Keratinocyte (primary cell): ENCODE data around the gene SMURF1. TPM values are rescaled to one million over a fixed set of nuclear protein-coding genes. Genes with fewer than 3 reads are reported as not detected.

Experiments used
- DNase-seq: peaks from one replicate; pipeline ENCODE4 v3.0.0-alpha.2; 2011; ENCODE audit warnings: low read depth, missing footprints, low spot score
- FAIRE-seq: peaks from 2 replicates; lab custom pipeline; 2011; peaks lifted over from hg19 to GRCh38; lab: Jason Lieb, UNC
- H2AFZ ChIP-seq: 2 replicates; pipeline ENCODE4 v1.6.0; 2012; ENCODE audit warnings: low read length, control low read depth, inconsistent platforms; ENCODE audit not compliant: control insufficient read depth
- H3K27ac ChIP-seq: 2 replicates; pipeline ENCODE4 v1.5.1; 2011; ENCODE audit warnings: low read length; ENCODE audit not compliant: control insufficient read depth, insufficient read depth
- H3K27me3 ChIP-seq: 3 replicates; pipeline ENCODE4 v1.6.0; 2011; ENCODE audit warnings: low read length; ENCODE audit not compliant: control insufficient read depth, insufficient read depth; ENCODE audit errors: extremely low read depth
- H3K36me3 ChIP-seq, 2 experiments: 2 replicates in 1 of 2; 3 replicates in 1 of 2; pipeline ENCODE4 v1.5.1; 2011; ENCODE audit warnings: low read length in 2 of 2, mild to moderate bottlenecking in 1 of 2; ENCODE audit not compliant: control insufficient read depth in 2 of 2, insufficient read depth in 2 of 2; ENCODE audit errors: extremely low read depth in 1 of 2
- H3K4me1 ChIP-seq: 3 replicates; pipeline ENCODE4 v1.5.1; 2011; ENCODE audit warnings: low read length; ENCODE audit not compliant: control insufficient read depth, insufficient read depth; ENCODE audit errors: extremely low read depth
- H3K4me2 ChIP-seq: 3 replicates; pipeline ENCODE4 v1.6.0; 2011; ENCODE audit warnings: low read depth, low read length; ENCODE audit not compliant: control insufficient read depth, insufficient read depth; ENCODE audit errors: extremely low read depth
- H3K4me3 ChIP-seq, 3 experiments: fragments of 200-600 bp in 1 of 3; sonication (generic) in 1 of 3; 2 replicates in 2 of 3; 3 replicates in 1 of 3; pipeline ENCODE4 v1.5.1; 2011 to 2016; ENCODE audit warnings: low read length in 3 of 3, mild to moderate bottlenecking in 3 of 3, control low read depth in 2 of 3, inconsistent platforms in 1 of 3, low read depth in 1 of 3, mixed read lengths in 1 of 3, mixed run types in 1 of 3, moderate library complexity in 1 of 3; ENCODE audit not compliant: control insufficient read depth in 2 of 3, insufficient read depth in 2 of 3; ENCODE audit errors: extremely low read depth in 1 of 3
- H3K79me2 ChIP-seq: 2 replicates; pipeline ENCODE4 v1.6.0; 2012; ENCODE audit warnings: low read length; ENCODE audit not compliant: control insufficient read depth, insufficient read depth
- H3K9ac ChIP-seq: 3 replicates; pipeline ENCODE4 v1.6.0; 2011; ENCODE audit warnings: low read length; ENCODE audit not compliant: control insufficient read depth, insufficient read depth; ENCODE audit errors: extremely low read depth
- H3K9me1 ChIP-seq: 3 replicates; pipeline ENCODE4 v1.6.0; 2011; ENCODE audit warnings: low read length; ENCODE audit not compliant: control insufficient read depth, insufficient read depth; ENCODE audit errors: extremely low read depth
- H3K9me3 ChIP-seq: 2 replicates; pipeline ENCODE4 v1.5.1; 2012; ENCODE audit warnings: low read depth, low read length; ENCODE audit not compliant: control insufficient read depth
- H4K20me1 ChIP-seq: 3 replicates; pipeline ENCODE4 v1.6.0; 2011; ENCODE audit warnings: low read length; ENCODE audit not compliant: control insufficient read depth, insufficient read depth; ENCODE audit errors: extremely low read depth
- CTCF ChIP-seq, 3 experiments: IDR thresholded peaks in 1 of 3; conservative IDR thresholded peaks in 1 of 3; optimal IDR thresholded peaks in 1 of 3; 2 replicates in 2 of 3; 3 replicates in 1 of 3; pipeline versions ENCODE3 to v1.5.1; 2011; ENCODE audit warnings: low read length in 3 of 3, mild to moderate bottlenecking in 3 of 3, moderate library complexity in 2 of 3, control low read depth in 1 of 3, inconsistent platforms in 1 of 3; ENCODE audit not compliant: insufficient read depth in 2 of 3; ENCODE audit errors: extremely low read depth in 1 of 3
- EZH2 ChIP-seq: IDR thresholded peaks from one replicate; pipeline ENCODE4 v1.6.1; 2012; ENCODE audit warnings: inconsistent platforms, mild to moderate bottlenecking, low read length, moderate library complexity
- dilution Hi-C: fragments of 300-500 bp; cut with MboI; formaldehyde crosslinking; loops from one replicate; pipeline ENCODE4 v1.7.0; 2020; ENCODE audit warnings: low sequenced_read_pairs; ENCODE audit not compliant: extremely low pct_ligation_motif_present
- polyA plus RNA-seq, 5 experiments: library from polyadenylated mRNA; depleted of rRNA in 3 of 5; stranded (reverse) in 3 of 5; stranded (forward) in 1 of 5; unstranded in 1 of 5; fragments of >200 nt; gene quantifications; 1 replicate in 1 of 5; 2 replicates in 3 of 5; 3 replicates in 1 of 5; pipeline versions ENCODE4 v1.2.1 to v1.2.3, GENCODE V29; 2011 to 2012; ENCODE audit warnings: missing spikeins in 2 of 5, low read depth in 1 of 5, low replicate concordance in 1 of 5

The SMURF1 gene
- polyA plus RNA-seq, 1 donor (not counting 4 experiments of a cell fraction or from before 2014, with no cell fraction given): 22.2 TPM

- H3K4me1 ChIP-seq: no peaks in the 10 kb centered on the region
- TF ChIP-seq CTCF (optimal IDR thresholded peaks at IDR 0.05 in 1 of 3, IDR thresholded peaks at IDR 0.05 in 1 of 3, conservative IDR thresholded peaks at IDR 0.05 in 1 of 3; ENCODE audit: extremely low read depth in 1 of 3, insufficient read depth in 2 of 3, low read length in 3 of 3) (no peak), EZH2 (no peak)
- H2AFZ ChIP-seq: no peak overlapping the region
- H3K27me3 ChIP-seq: no peaks in the 10 kb centered on the region
- no peak overlapping the region for H3K27ac ChIP-seq
- no peaks in the 10 kb centered on the region for H3K36me3 ChIP-seq
- no peaks in the 10 kb centered on the region for H3K9me1 ChIP-seq
- no peak overlapping the region for H3K4me2 ChIP-seq
- DNase-seq (no peak), FAIRE-seq (no peak)
- no peak overlapping the region for H3K9ac ChIP-seq
- no peaks in the 10 kb centered on the region for H3K79me2 ChIP-seq
- dilution Hi-C loops: no loop called here
- no peaks in the 10 kb centered on the region for H3K9me3 ChIP-seq
- H4K20me1 ChIP-seq: no peaks in the 10 kb centered on the region
- H3K4me3 ChIP-seq: no peak overlapping the region
Observed at GRCh38 chr7:99156649-99157048, 12.7 kb upstream of the SMURF1 start.

GRCh38 chr7:99155211-99155610 lies 11.3 kb upstream of the SMURF1 start:
- H3K9me3 ChIP-seq: no peaks in the 10 kb centered on the region
- H3K79me2 ChIP-seq: no peaks in the 10 kb centered on the region
- H4K20me1 ChIP-seq: no peaks in the 10 kb centered on the region
- dilution Hi-C loops: no loop called here
- TF ChIP-seq EZH2 (no peak), CTCF (optimal IDR thresholded peaks at IDR 0.05 in 1 of 3, IDR thresholded peaks at IDR 0.05 in 1 of 3, conservative IDR thresholded peaks at IDR 0.05 in 1 of 3; ENCODE audit: extremely low read depth in 1 of 3, insufficient read depth in 2 of 3, low read length in 3 of 3) (no peak)
- FAIRE-seq (no peak), DNase-seq (no peak)
- no peaks in the 10 kb centered on the region for H3K36me3 ChIP-seq
- no peak overlapping the region for H3K4me3 ChIP-seq
- no peaks in the 10 kb centered on the region for H3K27me3 ChIP-seq
- H3K9ac ChIP-seq: no peak overlapping the region
- H2AFZ ChIP-seq: peak overlapping the region; percentile 70
- H3K9me1 ChIP-seq: no peaks in the 10 kb centered on the region
- H3K4me2 ChIP-seq: no peak overlapping the region
- H3K27ac ChIP-seq: no peak overlapping the region
- no peaks in the 10 kb centered on the region for H3K4me1 ChIP-seq
